Immature natural killer cell (primary cell): ENCODE results near the gene SLC13A1. TPM values are rescaled to one million over a fixed set of nuclear protein-coding genes. Genes with fewer than 3 reads are reported as not detected.
"Not testable (repeated sequence)": the region's sequence is repeated elsewhere in the genome, so short reads cannot be mapped to it uniquely, and the experiment has no call there.

Source experiments
- DNase-seq, 3 donors: peaks; one replicate each; pipeline ENCODE4 v3.0.0; 2022; ENCODE audit warnings: mixed read lengths in 1 of 3
- H3K27ac Mint-ChIP-seq, 6 donors: one replicate each; pipeline ENCODE4 v1.8.0; 2020; ENCODE audit warnings: mixed read lengths in 6 of 6, mild to moderate bottlenecking in 5 of 6, inconsistent platforms in 4 of 6, moderate library complexity in 3 of 6
- H3K27me3 Mint-ChIP-seq, 3 donors: one replicate each; pipeline ENCODE4 v1.8.0; 2020 to 2021; ENCODE audit warnings: low read depth in 3 of 3, mild to moderate bottlenecking in 3 of 3, mixed read lengths in 3 of 3, moderate library complexity in 3 of 3, inconsistent platforms in 1 of 3
- H3K36me3 Mint-ChIP-seq, 3 donors: one replicate each; pipeline ENCODE4 v1.8.0; 2020; ENCODE audit warnings: mixed read lengths in 3 of 3, inconsistent platforms in 2 of 3, mild to moderate bottlenecking in 2 of 3
- H3K4me1 Mint-ChIP-seq, 2 donors: one replicate each; pipeline ENCODE4 v1.8.0; 2020; ENCODE audit warnings: inconsistent platforms in 2 of 2, mild to moderate bottlenecking in 2 of 2, mixed read lengths in 2 of 2, moderate library complexity in 1 of 2
- H3K4me3 Mint-ChIP-seq, 5 donors: one replicate each; pipeline ENCODE4 v1.8.0; 2020; ENCODE audit warnings: mild to moderate bottlenecking in 5 of 5, mixed read lengths in 5 of 5, inconsistent platforms in 3 of 5, moderate library complexity in 3 of 5
- H3K9me3 Mint-ChIP-seq, 6 donors: one replicate each; pipeline ENCODE4 v1.8.0; 2020; ENCODE audit warnings: mild to moderate bottlenecking in 6 of 6, mixed read lengths in 6 of 6, inconsistent platforms in 4 of 6, moderate library complexity in 3 of 6
- polyA plus RNA-seq, 3 donors: library from polyadenylated mRNA; unstranded; fragments of 300-500 nt; fragmentation: Illumina TruSeq; gene quantifications; one replicate each; pipeline ENCODE4 v1.2.3, GENCODE V29; 2021

The SLC13A1 gene
- polyA plus RNA-seq = not detected

GRCh38 chr7:123199883-123200282 is at the start of gene SLC13A1:
Gene SLC13A1, minus strand, starts transcription at chr7:123199969. Its CDS starts 23 bp downstream, at chr7:123199946.
- Mint-ChIP-seq H3K36me3 (no peaks in the 10 kb centered on the region), H3K4me3 (no peak within 1 kb of the TSS)

GRCh38 chr7:123244768-123245167 is 45.0 kb upstream of the SLC13A1 start:
- Mint-ChIP-seq H3K9me3 (peaks cover 0 to 28% (median 9%) of the 10 kb centered on the region in 6 donors), H3K27ac (no peak overlapping the region)

More at GRCh38 chr7:123199883-123200282, at the start of gene SLC13A1:
- Mint-ChIP-seq H3K27ac (no peak within 1 kb of the TSS), H3K9me3 (peaks cover 0 to 14% (median 6%) of the 10 kb centered on the region in 6 donors), H3K27me3 (no peaks in the 10 kb centered on the region), H3K4me1 (no peaks in the 10 kb centered on the region)
- no peak for DNase-seq

GRCh38 chr7:123242467-123243092 is 42.8 kb upstream of the SLC13A1 start:
- Mint-ChIP-seq H3K36me3 (no peaks in the 10 kb centered on the region), H3K4me3 (no peak overlapping the region), H3K27me3 (no peaks in the 10 kb centered on the region), H3K9me3 (peaks cover 0 to 23% (median 8%) of the 10 kb centered on the region in 6 donors), H3K4me1 (no peaks in the 10 kb centered on the region), H3K27ac (no peak overlapping the region)
- no peak for DNase-seq

More at GRCh38 chr7:123244768-123245167, 45.0 kb upstream of the SLC13A1 start:
- no peaks in the 10 kb centered on the region for H3K4me1 Mint-ChIP-seq
- H3K4me3 Mint-ChIP-seq = no peak overlapping the region
- H3K27me3 Mint-ChIP-seq = no peaks in the 10 kb centered on the region
- no peak for DNase-seq
- no peaks in the 10 kb centered on the region for H3K36me3 Mint-ChIP-seq

- no peak overlapping the region for H3K27ac Mint-ChIP-seq
- peaks cover 0 to 15% (median 7%) of the 10 kb centered on the region in 6 donors for H3K9me3 Mint-ChIP-seq
- no peak for DNase-seq
- H3K4me3 Mint-ChIP-seq = no peak overlapping the region
- no peaks in the 10 kb centered on the region for H3K4me1 Mint-ChIP-seq
- H3K36me3 Mint-ChIP-seq = no peaks in the 10 kb centered on the region
- H3K27me3 Mint-ChIP-seq = no peaks in the 10 kb centered on the region
Measured at GRCh38 chr7:123241809-123242208, 42.0 kb upstream of the SLC13A1 start.

GRCh38 chr7:123231021-123232000 is 31.5 kb upstream of the SLC13A1 start:
- Mint-ChIP-seq H3K9me3 (peaks cover 0 to 30% (median 7%) of the 10 kb centered on the region in 6 donors), H3K27me3 (peaks cover 0 to 2% (median 0%) of the 10 kb centered on the region in 3 donors), H3K36me3 (no peaks in the 10 kb centered on the region)

GRCh38 chr7:123230603-123231002 is 30.8 kb upstream of the SLC13A1 start:
- H3K4me3 Mint-ChIP-seq = no peak overlapping the region
- H3K36me3 Mint-ChIP-seq = no peaks in the 10 kb centered on the region
- no peak overlapping the region for H3K27ac Mint-ChIP-seq
- H3K9me3 Mint-ChIP-seq = peaks cover 0 to 31% (median 11%) of the 10 kb centered on the region in 6 donors
- DNase-seq = no peak
- no peaks in the 10 kb centered on the region for H3K4me1 Mint-ChIP-seq
- peaks cover 0 to 2% (median 0%) of the 10 kb centered on the region in 3 donors for H3K27me3 Mint-ChIP-seq

More at GRCh38 chr7:123231021-123232000, 31.5 kb upstream of the SLC13A1 start:
- no peak overlapping the region for H3K4me3 Mint-ChIP-seq
- DNase-seq = no peak
- H3K4me1 Mint-ChIP-seq = no peaks in the 10 kb centered on the region
- H3K27ac Mint-ChIP-seq = no peak overlapping the region

- no peak overlapping the region for H3K4me3 Mint-ChIP-seq
- peaks cover 4 to 35% (median 13%) of the 10 kb centered on the region in 6 donors for H3K9me3 Mint-ChIP-seq
- no peaks in the 10 kb centered on the region for H3K4me1 Mint-ChIP-seq
- H3K36me3 Mint-ChIP-seq = no peaks in the 10 kb centered on the region
- peaks cover 0 to 2% (median 0%) of the 10 kb centered on the region in 3 donors for H3K27me3 Mint-ChIP-seq
- H3K27ac Mint-ChIP-seq = no peak overlapping the region
- DNase-seq = no peak
Measured at GRCh38 chr7:123230147-123230546, 30.4 kb upstream of the SLC13A1 start.

- H3K4me1 Mint-ChIP-seq = no peaks in the 10 kb centered on the region
- H3K27me3 Mint-ChIP-seq = peaks cover 0 to 2% (median 0%) of the 10 kb centered on the region in 3 donors
- H3K4me3 Mint-ChIP-seq = no peak overlapping the region
- no peak for DNase-seq
- peaks cover 5 to 35% (median 15%) of the 10 kb centered on the region in 6 donors for H3K9me3 Mint-ChIP-seq
- no peaks in the 10 kb centered on the region for H3K36me3 Mint-ChIP-seq
- no peak overlapping the region for H3K27ac Mint-ChIP-seq
Measured at GRCh38 chr7:123229426-123229825, 29.7 kb upstream of the SLC13A1 start.

GRCh38 chr7:123227666-123228065 is 27.9 kb upstream of the SLC13A1 start:
- DNase-seq, H3K27me3 Mint-ChIP-seq, H3K36me3 Mint-ChIP-seq, H3K4me1 Mint-ChIP-seq, H3K4me3 Mint-ChIP-seq, H3K27ac Mint-ChIP-seq: not testable (repeated sequence)
- H3K9me3 Mint-ChIP-seq = peaks cover 8 to 38% (median 24%) of the 10 kb centered on the region in 6 donors

GRCh38 chr7:123220396-123220795 is 20.6 kb upstream of the SLC13A1 start:
- no peak for DNase-seq
- no peak overlapping the region for H3K4me3 Mint-ChIP-seq
- H3K4me1 Mint-ChIP-seq = no peaks in the 10 kb centered on the region
- H3K27ac Mint-ChIP-seq = no peak overlapping the region
- no peaks in the 10 kb centered on the region for H3K36me3 Mint-ChIP-seq
- H3K27me3 Mint-ChIP-seq = peaks cover 0 to 2% (median under 1%) of the 10 kb centered on the region in 3 donors
- peaks cover 16 to 44% (median 25%) of the 10 kb centered on the region in 6 donors for H3K9me3 Mint-ChIP-seq

- H3K36me3 Mint-ChIP-seq = no peaks in the 10 kb centered on the region
- no peak overlapping the region for H3K4me3 Mint-ChIP-seq
- no peak overlapping the region for H3K27ac Mint-ChIP-seq
- no peak for DNase-seq
- H3K4me1 Mint-ChIP-seq = no peaks in the 10 kb centered on the region
- peaks cover 8 to 52% (median 23%) of the 10 kb centered on the region in 6 donors for H3K9me3 Mint-ChIP-seq
- H3K27me3 Mint-ChIP-seq = peaks cover 0 to 2% (median 2%) of the 10 kb centered on the region in 3 donors
Measured at GRCh38 chr7:123218866-123219265, 19.1 kb upstream of the SLC13A1 start.

GRCh38 chr7:123216825-123217224 is 17.1 kb upstream of the SLC13A1 start:
- peaks cover 0 to 2% (median 0%) of the 10 kb centered on the region in 3 donors for H3K27me3 Mint-ChIP-seq
- H3K4me3 Mint-ChIP-seq = no peak overlapping the region
- peaks cover 2 to 37% (median 13%) of the 10 kb centered on the region in 6 donors for H3K9me3 Mint-ChIP-seq
- no peaks in the 10 kb centered on the region for H3K4me1 Mint-ChIP-seq
- no peak for DNase-seq
- no peaks in the 10 kb centered on the region for H3K36me3 Mint-ChIP-seq
- H3K27ac Mint-ChIP-seq = no peak overlapping the region

- no peaks in the 10 kb centered on the region for H3K36me3 Mint-ChIP-seq
- H3K27ac Mint-ChIP-seq = no peak overlapping the region
- no peak for DNase-seq
- H3K4me3 Mint-ChIP-seq = no peak overlapping the region
- no peaks in the 10 kb centered on the region for H3K4me1 Mint-ChIP-seq
- peaks cover 1 to 36% (median 13%) of the 10 kb centered on the region in 6 donors for H3K9me3 Mint-ChIP-seq
- H3K27me3 Mint-ChIP-seq = peaks cover 0 to 2% (median 0%) of the 10 kb centered on the region in 3 donors
Measured at GRCh38 chr7:123215350-123215749, 15.6 kb upstream of the SLC13A1 start.

- Mint-ChIP-seq H3K36me3 (no peaks in the 10 kb centered on the region), H3K9me3 (peaks cover 0 to 26% (median 9%) of the 10 kb centered on the region in 6 donors), H3K4me1 (no peaks in the 10 kb centered on the region), H3K4me3 (no peak overlapping the region), H3K27ac (no peak overlapping the region), H3K27me3 (peaks cover 0 to 2% (median 2%) of the 10 kb centered on the region in 3 donors)
- DNase-seq = no peak
Measured at GRCh38 chr7:123211545-123211944, 11.8 kb upstream of the SLC13A1 start.
